ENCODE measurements around the gene CD247. TPM values are rescaled to one million over a fixed set of nuclear protein-coding genes. Genes with fewer than 3 reads are reported as not detected.

Gene CD247
- polyA plus RNA-seq, 2 of the 4 experiments (the other 2 are of a cell fraction): 0.10 to 0.27 TPM

- Histone ChIP-seq H3K27ac (no peak overlapping the region), H3K9me3 (peaks cover 9% of the 10 kb centered on the region; the same call in 1 of the 3 replicates), H3K4me1 (no peaks in the 10 kb centered on the region), H3K4me3 (no peak overlapping the region), H3K4me2 (no peak overlapping the region)
- ChIA-PET CTCF (interaction anchor here (0.9 to 1.2 kb wide), 2 partner anchors 13 to 14 kb away, joined by 3 to 4 read pairs; no protein-coding TSS in a partner anchor), POLR2A (no interaction called here)
- FAIRE-seq: no peak
- peak in 1 of 2 experiments; percentile 9 for DNase-seq (ENCODE audit: low read depth in 1 of 2, low spot score in 1 of 2)
- TF ChIP-seq TFCP2L1 (CRISPR knock-in tag; IDR thresholded peaks at IDR 0.05): no peak
- ATAC-seq: no peak
These were observed 2.4 kb upstream of the CD247 start for GRCh38 chr1:167520711-167521206.

DNA sequence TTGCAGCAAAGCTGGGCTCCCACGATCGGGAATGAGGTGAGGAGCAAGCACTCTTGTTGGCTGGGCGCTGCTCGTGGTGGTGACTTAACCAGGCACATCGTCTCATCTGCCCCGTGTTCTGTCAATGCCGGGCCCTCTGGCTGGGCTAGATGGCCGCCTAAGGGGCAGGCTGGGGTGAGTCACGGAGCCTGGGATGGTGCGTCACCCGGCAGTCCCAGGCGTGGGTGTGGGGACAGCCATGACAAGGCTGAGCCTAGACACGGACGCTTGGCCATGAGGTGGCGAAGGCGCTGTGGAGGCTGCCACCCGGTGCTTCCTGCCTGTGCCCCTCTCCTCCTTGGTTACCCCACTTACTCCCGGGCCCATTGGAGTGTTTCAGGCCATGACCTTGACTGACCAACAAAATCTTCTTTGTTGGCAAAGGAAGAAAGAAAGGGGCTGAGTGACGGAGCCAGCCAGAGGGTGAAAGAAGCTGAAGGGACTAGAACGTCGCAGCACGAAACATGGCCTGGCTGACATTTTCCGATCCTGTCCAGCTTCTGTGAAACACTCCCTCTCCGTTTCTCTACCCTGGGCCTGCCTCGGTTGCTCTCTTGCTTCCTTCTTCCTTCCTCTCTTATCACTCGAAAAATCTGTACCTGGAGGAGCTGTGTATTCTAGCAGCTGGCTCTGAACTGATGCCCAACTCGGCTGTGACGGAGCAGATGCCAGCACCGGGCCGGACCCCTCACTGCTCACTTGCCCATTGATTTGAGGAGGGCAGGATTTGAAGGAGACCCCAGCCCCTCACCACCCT lies 596 bp downstream of the CD247 start:
- no peak overlapping the region for H3K4me3 ChIP-seq
- TF ChIP-seq FOSL2 (IDR thresholded peaks at IDR 0.05) (no peak), FOSL2 (CRISPR knock-in tag; IDR thresholded peaks at IDR 0.05) (peak; percentile 17; the same call in 1 of the 2 replicates), ESRRA (IDR thresholded peaks at IDR 0.05; ENCODE audit: borderline replicate concordance, low read length) (no peak)
- ATAC-seq (peak; percentile 38 to 59; a peak in 3 of 6 replicates), DNase-seq (ENCODE audit: low read depth in 1 of 2, low spot score in 1 of 2) (no peak), FAIRE-seq (no peak)
- ChIA-PET POLR2A (no interaction called here), CTCF (interaction anchor here (0.7 to 4.0 kb wide), 5 partner anchors 17 to 170 kb away, joined by 3 to 29 read pairs (median 3); partner anchors contain the start of gene CREG1)
- no peaks in the 10 kb centered on the region for H3K4me1 ChIP-seq
- no peak overlapping the region for H3K27ac ChIP-seq
- WGBS (ENCODE audit: missing lambda C conversion rate): 67% methylated on average over 26 of the region's 30 CpGs
- no peak overlapping the region for H3K4me2 ChIP-seq
- H3K9me3 ChIP-seq: no peaks in the 10 kb centered on the region

- no peak overlapping the region for H3K27ac ChIP-seq
- WGBS (ENCODE audit: missing lambda C conversion rate): 74% methylated on average over 19 of the region's 19 CpGs
- POLR2A ChIA-PET: no interaction called here
- H3K9me3 ChIP-seq: no peaks in the 10 kb centered on the region
- no peak for DNase-seq (ENCODE audit: low read depth in 1 of 2, low spot score in 1 of 2)
- H3K4me3 ChIP-seq: no peak overlapping the region
- ATAC-seq: no peak
- TF ChIP-seq BCL3 (IDR thresholded peaks at IDR 0.05): no peak
- no peak for TF ChIP-seq JUN (IDR thresholded peaks at IDR 0.05)
- TF ChIP-seq CEBPB (IDR thresholded peaks at IDR 0.05): no peak
- no peak for TF ChIP-seq MAFK (IDR thresholded peaks at IDR 0.05; ENCODE audit: partially characterized antibody)
- CTCF ChIA-PET: interaction anchor here (1.1 to 4.0 kb wide), 4 partner anchors 18 to 171 kb away, joined by 3 to 29 read pairs (median 4); partner anchors contain the start of gene CREG1
- H3K4me1 ChIP-seq: no peaks in the 10 kb centered on the region
- no peak overlapping the region for H3K4me2 ChIP-seq
- no peak for FAIRE-seq
These were observed 1.6 kb downstream of the CD247 start for GRCh38 chr1:167516404-167517388.

- Histone ChIP-seq H3K27ac (no peak overlapping the region), H3K4me3 (no peak overlapping the region), H3K9me3 (no peaks in the 10 kb centered on the region), H3K4me1 (no peaks in the 10 kb centered on the region), H3K4me2 (no peak overlapping the region)
- 61% methylated on average over 4 of the region's 4 CpGs for WGBS (ENCODE audit: missing lambda C conversion rate)
- ChIA-PET CTCF (interaction anchor here (1.3 to 4.0 kb wide), 2 partner anchors 18 to 33 kb away, joined by 4 to 29 read pairs; no protein-coding TSS in a partner anchor), POLR2A (no interaction called here)
- ATAC-seq (no peak), DNase-seq (ENCODE audit: low read depth in 1 of 2, low spot score in 1 of 2) (no peak), FAIRE-seq (no peak)
- peak; percentile 64 for TF ChIP-seq ZFP36 (IDR thresholded peaks at IDR 0.05; ENCODE audit: borderline replicate concordance, partially characterized antibody)
- TF ChIP-seq, protein P1, sequence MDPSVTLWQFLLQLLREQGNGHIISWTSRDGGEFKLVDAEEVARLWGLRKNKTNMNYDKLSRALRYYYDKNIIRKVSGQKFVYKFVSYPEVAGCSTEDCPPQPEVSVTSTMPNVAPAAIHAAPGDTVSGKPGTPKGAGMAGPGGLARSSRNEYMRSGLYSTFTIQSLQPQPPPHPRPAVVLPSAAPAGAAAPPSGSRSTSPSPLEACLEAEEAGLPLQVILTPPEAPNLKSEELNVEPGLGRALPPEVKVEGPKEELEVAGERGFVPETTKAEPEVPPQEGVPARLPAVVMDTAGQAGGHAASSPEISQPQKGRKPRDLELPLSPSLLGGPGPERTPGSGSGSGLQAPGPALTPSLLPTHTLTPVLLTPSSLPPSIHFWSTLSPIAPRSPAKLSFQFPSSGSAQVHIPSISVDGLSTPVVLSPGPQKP (IDR thresholded peaks at IDR 0.05; ENCODE audit: low read depth, low read length): no peak
- no peak for TF ChIP-seq JUNB (IDR thresholded peaks at IDR 0.05)
- TF ChIP-seq RNF2 (IDR thresholded peaks at IDR 0.05; ENCODE audit: borderline replicate concordance, low read depth): no peak
- no peak for TF ChIP-seq SMC3 (IDR thresholded peaks at IDR 0.05)
- TF ChIP-seq, protein P2, sequence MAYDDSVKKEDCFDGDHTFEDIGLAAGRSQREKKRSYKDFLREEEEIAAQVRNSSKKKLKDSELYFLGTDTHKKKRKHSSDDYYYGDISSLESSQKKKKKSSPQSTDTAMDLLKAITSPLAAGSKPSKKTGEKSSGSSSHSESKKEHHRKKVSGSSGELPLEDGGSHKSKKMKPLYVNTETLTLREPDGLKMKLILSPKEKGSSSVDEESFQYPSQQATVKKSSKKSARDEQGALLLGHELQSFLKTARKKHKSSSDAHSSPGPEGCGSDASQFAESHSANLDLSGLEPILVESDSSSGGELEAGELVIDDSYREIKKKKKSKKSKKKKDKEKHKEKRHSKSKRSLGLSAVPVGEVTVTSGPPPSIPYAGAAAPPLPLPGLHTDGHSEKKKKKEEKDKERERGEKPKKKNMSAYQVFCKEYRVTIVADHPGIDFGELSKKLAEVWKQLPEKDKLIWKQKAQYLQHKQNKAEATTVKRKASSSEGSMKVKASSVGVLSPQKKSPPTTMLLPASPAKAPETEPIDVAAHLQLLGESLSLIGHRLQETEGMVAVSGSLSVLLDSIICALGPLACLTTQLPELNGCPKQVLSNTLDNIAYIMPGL (CRISPR knock-in tag; IDR thresholded peaks at IDR 0.05; ENCODE audit: borderline replicate concordance): no peak
These were observed 2.4 kb downstream of the CD247 start for GRCh38 chr1:167515893-167516321.
